ENCODE measurements around the gene WASHC4. TPM values are rescaled to one million over a fixed set of nuclear protein-coding genes. Genes with fewer than 3 reads are reported as not detected.

WASHC4 gene
- total RNA-seq, 1 experiment from 2014 or later: 42.9 TPM

DNA sequence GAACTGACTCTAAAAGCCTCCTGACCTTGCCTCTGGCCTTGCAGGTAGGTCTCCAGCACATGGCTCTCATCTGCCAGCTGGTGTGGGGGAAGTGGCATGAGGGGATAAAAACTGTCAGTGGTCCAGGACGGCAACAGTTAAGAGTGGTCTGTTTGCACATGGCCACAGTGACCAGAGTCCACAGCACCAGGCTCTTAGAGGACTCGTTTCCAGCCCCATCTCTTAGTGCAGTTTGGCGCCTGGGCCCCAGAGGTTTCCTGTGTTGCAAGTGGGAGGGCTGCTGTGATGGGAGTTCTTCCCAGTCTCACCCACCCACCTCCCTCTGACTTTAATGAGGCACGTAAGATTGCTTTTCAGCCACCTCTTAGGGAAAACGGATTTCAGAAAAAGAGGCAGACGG lies 91.4 kb downstream of the WASHC4 start (continued):
- TF ChIP-seq, protein P1, sequence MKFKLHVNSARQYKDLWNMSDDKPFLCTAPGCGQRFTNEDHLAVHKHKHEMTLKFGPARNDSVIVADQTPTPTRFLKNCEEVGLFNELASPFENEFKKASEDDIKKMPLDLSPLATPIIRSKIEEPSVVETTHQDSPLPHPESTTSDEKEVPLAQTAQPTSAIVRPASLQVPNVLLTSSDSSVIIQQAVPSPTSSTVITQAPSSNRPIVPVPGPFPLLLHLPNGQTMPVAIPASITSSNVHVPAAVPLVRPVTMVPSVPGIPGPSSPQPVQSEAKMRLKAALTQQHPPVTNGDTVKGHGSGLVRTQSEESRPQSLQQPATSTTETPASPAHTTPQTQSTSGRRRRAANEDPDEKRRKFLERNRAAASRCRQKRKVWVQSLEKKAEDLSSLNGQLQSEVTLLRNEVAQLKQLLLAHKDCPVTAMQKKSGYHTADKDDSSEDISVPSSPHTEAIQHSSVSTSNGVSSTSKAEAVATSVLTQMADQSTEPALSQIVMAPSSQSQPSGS (CRISPR knock-in tag; IDR thresholded peaks at IDR 0.05; ENCODE audit: borderline replicate concordance, low read depth): no peak
- no peak for TF ChIP-seq ZNF317 (CRISPR knock-in tag; IDR thresholded peaks at IDR 0.05; ENCODE audit: borderline replicate concordance, low read depth)
- no peak for TF ChIP-seq NFYB (CRISPR knock-in tag; conservative IDR thresholded peaks at IDR 0.05; ENCODE audit: low read depth)
- TF ChIP-seq, protein P2, sequence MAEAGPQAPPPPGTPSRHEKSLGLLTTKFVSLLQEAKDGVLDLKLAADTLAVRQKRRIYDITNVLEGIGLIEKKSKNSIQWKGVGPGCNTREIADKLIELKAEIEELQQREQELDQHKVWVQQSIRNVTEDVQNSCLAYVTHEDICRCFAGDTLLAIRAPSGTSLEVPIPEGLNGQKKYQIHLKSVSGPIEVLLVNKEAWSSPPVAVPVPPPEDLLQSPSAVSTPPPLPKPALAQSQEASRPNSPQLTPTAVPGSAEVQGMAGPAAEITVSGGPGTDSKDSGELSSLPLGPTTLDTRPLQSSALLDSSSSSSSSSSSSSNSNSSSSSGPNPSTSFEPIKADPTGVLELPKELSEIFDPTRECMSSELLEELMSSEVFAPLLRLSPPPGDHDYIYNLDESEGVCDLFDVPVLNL (CRISPR knock-in tag; IDR thresholded peaks at IDR 0.05; ENCODE audit: borderline replicate concordance, low read depth): no peak
- TF ChIP-seq, protein P3, sequence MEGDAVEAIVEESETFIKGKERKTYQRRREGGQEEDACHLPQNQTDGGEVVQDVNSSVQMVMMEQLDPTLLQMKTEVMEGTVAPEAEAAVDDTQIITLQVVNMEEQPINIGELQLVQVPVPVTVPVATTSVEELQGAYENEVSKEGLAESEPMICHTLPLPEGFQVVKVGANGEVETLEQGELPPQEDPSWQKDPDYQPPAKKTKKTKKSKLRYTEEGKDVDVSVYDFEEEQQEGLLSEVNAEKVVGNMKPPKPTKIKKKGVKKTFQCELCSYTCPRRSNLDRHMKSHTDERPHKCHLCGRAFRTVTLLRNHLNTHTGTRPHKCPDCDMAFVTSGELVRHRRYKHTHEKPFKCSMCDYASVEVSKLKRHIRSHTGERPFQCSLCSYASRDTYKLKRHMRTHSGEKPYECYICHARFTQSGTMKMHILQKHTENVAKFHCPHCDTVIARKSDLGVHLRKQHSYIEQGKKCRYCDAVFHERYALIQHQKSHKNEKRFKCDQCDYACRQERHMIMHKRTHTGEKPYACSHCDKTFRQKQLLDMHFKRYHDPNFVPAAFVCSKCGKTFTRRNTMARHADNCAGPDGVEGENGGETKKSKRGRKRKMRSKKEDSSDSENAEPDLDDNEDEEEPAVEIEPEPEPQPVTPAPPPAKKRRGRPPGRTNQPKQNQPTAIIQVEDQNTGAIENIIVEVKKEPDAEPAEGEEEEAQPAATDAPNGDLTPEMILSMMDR (IDR thresholded peaks at IDR 0.05): no peak

DNA sequence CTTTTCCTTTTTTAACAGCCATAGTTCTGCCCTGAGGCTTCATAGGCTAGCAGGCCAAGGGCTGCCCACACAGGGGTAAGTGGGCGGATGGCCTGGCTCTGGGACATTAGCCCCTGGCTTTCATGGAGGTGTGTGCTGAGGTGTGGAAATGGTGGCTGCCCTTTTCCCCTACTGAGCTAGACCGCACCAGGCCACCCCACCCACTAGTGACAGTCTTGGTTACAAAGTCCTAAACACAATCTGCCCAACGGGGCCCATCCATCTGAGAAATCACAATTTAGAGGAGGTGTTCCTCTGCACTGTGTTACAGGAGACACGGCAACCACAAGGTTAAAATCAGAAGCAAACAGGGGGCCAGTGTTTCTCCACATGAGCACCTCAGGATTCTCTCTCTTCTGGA lies 92.9 kb downstream of the WASHC4 start:
- Mint-ChIP-seq H3K4me3 (no peak overlapping the region), H3K27me3 (ENCODE audit: low read depth) (no peaks in the 10 kb centered on the region), H3K27ac (no peak overlapping the region), H3K9me3 (no peaks in the 10 kb centered on the region), H3K4me1 (peaks cover 4% of the 10 kb centered on the region; the same call in 1 of the 2 replicates), H3K36me3 (peaks cover 5% of the 10 kb centered on the region; the same call in 1 of the 2 replicates)
- ATAC-seq: no peak
- ChIA-PET CTCF (interaction anchor here (1.0 kb wide), 1 partner anchor 183 kb away, joined by 3 read pairs; no protein-coding TSS in a partner anchor), POLR2A (no interaction called here)
- no peak for DNase-seq (ENCODE audit: low spot score)
- TF ChIP-seq ATF1 (CRISPR knock-in tag; IDR thresholded peaks at IDR 0.05) (no peak), ZNF317 (CRISPR knock-in tag; IDR thresholded peaks at IDR 0.05; ENCODE audit: borderline replicate concordance, low read depth) (no peak), ZNF232 (CRISPR knock-in tag; IDR thresholded peaks at IDR 0.05) (no peak), ZNF396 (CRISPR knock-in tag; IDR thresholded peaks at IDR 0.05; ENCODE audit: borderline replicate concordance) (no peak), PRRX2 (CRISPR knock-in tag; IDR thresholded peaks at IDR 0.05) (no peak), ETV6 (CRISPR knock-in tag; IDR thresholded peaks at IDR 0.05) (no peak), KAT7 (CRISPR knock-in tag; IDR thresholded peaks at IDR 0.05; ENCODE audit: borderline replicate concordance) (no peak), MYBL2 (CRISPR knock-in tag; IDR thresholded peaks at IDR 0.05) (no peak)
- TF ChIP-seq, protein P4, sequence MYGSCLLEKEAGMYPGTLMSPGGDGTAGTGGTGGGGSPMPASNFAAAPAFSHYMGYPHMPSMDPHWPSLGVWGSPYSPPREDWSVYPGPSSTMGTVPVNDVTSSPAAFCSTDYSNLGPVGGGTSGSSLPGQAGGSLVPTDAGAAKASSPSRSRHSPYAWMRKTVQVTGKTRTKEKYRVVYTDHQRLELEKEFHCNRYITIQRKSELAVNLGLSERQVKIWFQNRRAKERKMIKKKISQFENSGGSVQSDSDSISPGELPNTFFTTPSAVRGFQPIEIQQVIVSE (CRISPR knock-in tag; IDR thresholded peaks at IDR 0.05; ENCODE audit: borderline replicate concordance): no peak
- TF ChIP-seq, protein P5, sequence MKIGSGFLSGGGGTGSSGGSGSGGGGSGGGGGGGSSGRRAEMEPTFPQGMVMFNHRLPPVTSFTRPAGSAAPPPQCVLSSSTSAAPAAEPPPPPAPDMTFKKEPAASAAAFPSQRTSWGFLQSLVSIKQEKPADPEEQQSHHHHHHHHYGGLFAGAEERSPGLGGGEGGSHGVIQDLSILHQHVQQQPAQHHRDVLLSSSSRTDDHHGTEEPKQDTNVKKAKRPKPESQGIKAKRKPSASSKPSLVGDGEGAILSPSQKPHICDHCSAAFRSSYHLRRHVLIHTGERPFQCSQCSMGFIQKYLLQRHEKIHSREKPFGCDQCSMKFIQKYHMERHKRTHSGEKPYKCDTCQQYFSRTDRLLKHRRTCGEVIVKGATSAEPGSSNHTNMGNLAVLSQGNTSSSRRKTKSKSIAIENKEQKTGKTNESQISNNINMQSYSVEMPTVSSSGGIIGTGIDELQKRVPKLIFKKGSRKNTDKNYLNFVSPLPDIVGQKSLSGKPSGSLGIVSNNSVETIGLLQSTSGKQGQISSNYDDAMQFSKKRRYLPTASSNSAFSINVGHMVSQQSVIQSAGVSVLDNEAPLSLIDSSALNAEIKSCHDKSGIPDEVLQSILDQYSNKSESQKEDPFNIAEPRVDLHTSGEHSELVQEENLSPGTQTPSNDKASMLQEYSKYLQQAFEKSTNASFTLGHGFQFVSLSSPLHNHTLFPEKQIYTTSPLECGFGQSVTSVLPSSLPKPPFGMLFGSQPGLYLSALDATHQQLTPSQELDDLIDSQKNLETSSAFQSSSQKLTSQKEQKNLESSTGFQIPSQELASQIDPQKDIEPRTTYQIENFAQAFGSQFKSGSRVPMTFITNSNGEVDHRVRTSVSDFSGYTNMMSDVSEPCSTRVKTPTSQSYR (CRISPR knock-in tag; IDR thresholded peaks at IDR 0.05): no peak
- TF ChIP-seq, protein P6, sequence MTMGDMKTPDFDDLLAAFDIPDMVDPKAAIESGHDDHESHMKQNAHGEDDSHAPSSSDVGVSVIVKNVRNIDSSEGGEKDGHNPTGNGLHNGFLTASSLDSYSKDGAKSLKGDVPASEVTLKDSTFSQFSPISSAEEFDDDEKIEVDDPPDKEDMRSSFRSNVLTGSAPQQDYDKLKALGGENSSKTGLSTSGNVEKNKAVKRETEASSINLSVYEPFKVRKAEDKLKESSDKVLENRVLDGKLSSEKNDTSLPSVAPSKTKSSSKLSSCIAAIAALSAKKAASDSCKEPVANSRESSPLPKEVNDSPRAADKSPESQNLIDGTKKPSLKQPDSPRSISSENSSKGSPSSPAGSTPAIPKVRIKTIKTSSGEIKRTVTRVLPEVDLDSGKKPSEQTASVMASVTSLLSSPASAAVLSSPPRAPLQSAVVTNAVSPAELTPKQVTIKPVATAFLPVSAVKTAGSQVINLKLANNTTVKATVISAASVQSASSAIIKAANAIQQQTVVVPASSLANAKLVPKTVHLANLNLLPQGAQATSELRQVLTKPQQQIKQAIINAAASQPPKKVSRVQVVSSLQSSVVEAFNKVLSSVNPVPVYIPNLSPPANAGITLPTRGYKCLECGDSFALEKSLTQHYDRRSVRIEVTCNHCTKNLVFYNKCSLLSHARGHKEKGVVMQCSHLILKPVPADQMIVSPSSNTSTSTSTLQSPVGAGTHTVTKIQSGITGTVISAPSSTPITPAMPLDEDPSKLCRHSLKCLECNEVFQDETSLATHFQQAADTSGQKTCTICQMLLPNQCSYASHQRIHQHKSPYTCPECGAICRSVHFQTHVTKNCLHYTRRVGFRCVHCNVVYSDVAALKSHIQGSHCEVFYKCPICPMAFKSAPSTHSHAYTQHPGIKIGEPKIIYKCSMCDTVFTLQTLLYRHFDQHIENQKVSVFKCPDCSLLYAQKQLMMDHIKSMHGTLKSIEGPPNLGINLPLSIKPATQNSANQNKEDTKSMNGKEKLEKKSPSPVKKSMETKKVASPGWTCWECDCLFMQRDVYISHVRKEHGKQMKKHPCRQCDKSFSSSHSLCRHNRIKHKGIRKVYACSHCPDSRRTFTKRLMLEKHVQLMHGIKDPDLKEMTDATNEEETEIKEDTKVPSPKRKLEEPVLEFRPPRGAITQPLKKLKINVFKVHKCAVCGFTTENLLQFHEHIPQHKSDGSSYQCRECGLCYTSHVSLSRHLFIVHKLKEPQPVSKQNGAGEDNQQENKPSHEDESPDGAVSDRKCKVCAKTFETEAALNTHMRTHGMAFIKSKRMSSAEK (CRISPR knock-in tag; IDR thresholded peaks at IDR 0.05; ENCODE audit: borderline replicate concordance): no peak
- TF ChIP-seq, protein P7, sequence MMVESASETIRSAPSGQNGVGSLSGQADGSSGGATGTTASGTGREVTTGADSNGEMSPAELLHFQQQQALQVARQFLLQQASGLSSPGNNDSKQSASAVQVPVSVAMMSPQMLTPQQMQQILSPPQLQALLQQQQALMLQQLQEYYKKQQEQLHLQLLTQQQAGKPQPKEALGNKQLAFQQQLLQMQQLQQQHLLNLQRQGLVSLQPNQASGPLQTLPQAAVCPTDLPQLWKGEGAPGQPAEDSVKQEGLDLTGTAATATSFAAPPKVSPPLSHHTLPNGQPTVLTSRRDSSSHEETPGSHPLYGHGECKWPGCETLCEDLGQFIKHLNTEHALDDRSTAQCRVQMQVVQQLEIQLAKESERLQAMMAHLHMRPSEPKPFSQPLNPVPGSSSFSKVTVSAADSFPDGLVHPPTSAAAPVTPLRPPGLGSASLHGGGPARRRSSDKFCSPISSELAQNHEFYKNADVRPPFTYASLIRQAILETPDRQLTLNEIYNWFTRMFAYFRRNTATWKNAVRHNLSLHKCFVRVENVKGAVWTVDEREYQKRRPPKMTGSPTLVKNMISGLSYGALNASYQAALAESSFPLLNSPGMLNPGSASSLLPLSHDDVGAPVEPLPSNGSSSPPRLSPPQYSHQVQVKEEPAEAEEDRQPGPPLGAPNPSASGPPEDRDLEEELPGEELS (CRISPR knock-in tag; IDR thresholded peaks at IDR 0.05): no peak
- TF ChIP-seq, protein P8, sequence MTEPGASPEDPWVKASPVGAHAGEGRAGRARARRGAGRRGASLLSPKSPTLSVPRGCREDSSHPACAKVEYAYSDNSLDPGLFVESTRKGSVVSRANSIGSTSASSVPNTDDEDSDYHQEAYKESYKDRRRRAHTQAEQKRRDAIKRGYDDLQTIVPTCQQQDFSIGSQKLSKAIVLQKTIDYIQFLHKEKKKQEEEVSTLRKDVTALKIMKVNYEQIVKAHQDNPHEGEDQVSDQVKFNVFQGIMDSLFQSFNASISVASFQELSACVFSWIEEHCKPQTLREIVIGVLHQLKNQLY (CRISPR knock-in tag; IDR thresholded peaks at IDR 0.05): no peak
- TF ChIP-seq, protein P3 (IDR thresholded peaks at IDR 0.05): no peak
